HepG2 (cell line): ENCODE results near the gene ENPP7. TPM values are rescaled to one million over a fixed set of nuclear protein-coding genes. Genes with fewer than 3 reads are reported as not detected.

ENCODE experiments used
- CHCHD3 ChIP-seq: sonication (generic); formaldehyde crosslinking; IDR thresholded peaks from 2 replicates; pipeline ENCODE4 v1.8.0; 2022; ENCODE audit warnings: mild to moderate bottlenecking, missing genetic modification reagents, moderate library complexity
- FOXM1 ChIP-seq: sonication (generic); formaldehyde crosslinking; IDR thresholded peaks from 2 replicates; pipeline ENCODE4 v1.5.0; 2020; ENCODE audit warnings: missing genetic modification reagents
- KMT2B ChIP-seq: IDR thresholded peaks from 2 replicates; pipeline ENCODE4 v1.6.1; 2016; ENCODE audit warnings: missing genetic modification reagents, missing compliant biosample characterization
- MEIS2 ChIP-seq: sonication (generic); formaldehyde crosslinking; IDR thresholded peaks from 2 replicates; pipeline ENCODE4 v1.9.0; 2021; ENCODE audit warnings: mild to moderate bottlenecking, missing genetic modification reagents
- NFE2 ChIP-seq: sonication (generic); formaldehyde crosslinking; IDR thresholded peaks from 2 replicates; pipeline ENCODE4 v1.4.0; 2020; ENCODE audit warnings: missing genetic modification reagents
- PHB2 ChIP-seq: fragments of 450-650 bp; IDR thresholded peaks from 2 replicates; pipeline ENCODE4 v1.6.1; 2018; ENCODE audit not compliant: partially characterized antibody
- RBM22 ChIP-seq: fragments of 200-400 bp; formaldehyde crosslinking; optimal IDR thresholded peaks from 2 replicates; pipeline ENCODE3; 2017; ENCODE audit warnings: mild to moderate bottlenecking, low read length, moderate library complexity
- SRF ChIP-seq: IDR thresholded peaks from 2 replicates; pipeline ENCODE4 v1.6.1; 2011; ENCODE audit warnings: mild to moderate bottlenecking, low read depth, low read length, moderate library complexity
- ZBTB7B ChIP-seq: sonication (generic); formaldehyde crosslinking; IDR thresholded peaks from 2 replicates; pipeline ENCODE4 v1.4.0; 2020; ENCODE audit warnings: missing genetic modification reagents
- ZNF354B ChIP-seq: sonication (generic); formaldehyde crosslinking; IDR thresholded peaks from 2 replicates; pipeline ENCODE4 v1.8.0; 2022; ENCODE audit warnings: mild to moderate bottlenecking, missing genetic modification reagents
- ZNF430 ChIP-seq: sonication (generic); formaldehyde crosslinking; IDR thresholded peaks from 2 replicates; pipeline ENCODE4 v1.9.0; 2021; ENCODE audit warnings: mild to moderate bottlenecking, missing genetic modification reagents
- ZNF468 ChIP-seq: sonication (generic); formaldehyde crosslinking; IDR thresholded peaks from 2 replicates; pipeline ENCODE4 v1.8.0; 2022; ENCODE audit warnings: mild to moderate bottlenecking, moderate library complexity, missing genetic modification reagents
- ZSCAN21 ChIP-seq: sonication (generic); formaldehyde crosslinking; IDR thresholded peaks from 2 replicates; pipeline ENCODE4 v1.8.0; 2022; ENCODE audit warnings: mild to moderate bottlenecking, missing genetic modification reagents, moderate library complexity, borderline replicate concordance
- polyA plus RNA-seq, 8 experiments: library from polyadenylated mRNA; depleted of rRNA in 3 of 8; stranded (reverse) in 7 of 8; unstranded in 1 of 8; fragments of >200 nt; fragmentation: Illumina TruSeq in 4 of 8; extraction: Trizol in 4 of 8; gene quantifications; 2 replicates each; pipeline versions ENCODE4 v1.2.1 to v1.2.3, GENCODE V29; 2011 to 2016; ENCODE audit warnings: low read depth in 4 of 8, missing spikeins in 1 of 8, mixed read lengths in 1 of 8; ENCODE audit not compliant: insufficient read depth in 1 of 8
- total RNA-seq, 5 experiments: library from RNA; depleted of rRNA; stranded (reverse); fragments of >200 nt; fragmentation: Illumina TruSeq; extraction: Trizol; gene quantifications; 2 replicates each; pipeline ENCODE4 v1.2.3, GENCODE V29; 2016; ENCODE audit warnings: low read depth in 1 of 5
- TF ChIP-seq, protein P1 (sequence below): sonication (generic); formaldehyde crosslinking; IDR thresholded peaks from 2 replicates; pipeline ENCODE4 v1.5.0; 2020; ENCODE audit warnings: mild to moderate bottlenecking, missing genetic modification reagents
- TF ChIP-seq, protein P2 (sequence below): sonication (generic); formaldehyde crosslinking; IDR thresholded peaks from 2 replicates; pipeline ENCODE4 v1.9.0; 2022; ENCODE audit warnings: missing genetic modification reagents, mild to moderate bottlenecking, borderline replicate concordance
- TF ChIP-seq, protein P3 (sequence below), 2 experiments: IDR thresholded peaks; 2 replicates each; pipeline ENCODE4 v1.6.1; 2011 to 2012; ENCODE audit warnings: low read length in 2 of 2, borderline replicate concordance in 1 of 2, low read depth in 1 of 2, mild to moderate bottlenecking in 1 of 2, moderate library complexity in 1 of 2
- TF ChIP-seq, protein P4 (sequence below): sonication (generic); formaldehyde crosslinking; IDR thresholded peaks from 2 replicates; pipeline ENCODE4 v1.4.0; 2020; ENCODE audit warnings: missing genetic modification reagents

Gene ENPP7
- total and polyA plus RNA-seq, 2 of the 13 experiments (the other 11 are each of a cell fraction or from before 2014, with no cell fraction given) = 1.1 to 2.2 TPM

DNA sequence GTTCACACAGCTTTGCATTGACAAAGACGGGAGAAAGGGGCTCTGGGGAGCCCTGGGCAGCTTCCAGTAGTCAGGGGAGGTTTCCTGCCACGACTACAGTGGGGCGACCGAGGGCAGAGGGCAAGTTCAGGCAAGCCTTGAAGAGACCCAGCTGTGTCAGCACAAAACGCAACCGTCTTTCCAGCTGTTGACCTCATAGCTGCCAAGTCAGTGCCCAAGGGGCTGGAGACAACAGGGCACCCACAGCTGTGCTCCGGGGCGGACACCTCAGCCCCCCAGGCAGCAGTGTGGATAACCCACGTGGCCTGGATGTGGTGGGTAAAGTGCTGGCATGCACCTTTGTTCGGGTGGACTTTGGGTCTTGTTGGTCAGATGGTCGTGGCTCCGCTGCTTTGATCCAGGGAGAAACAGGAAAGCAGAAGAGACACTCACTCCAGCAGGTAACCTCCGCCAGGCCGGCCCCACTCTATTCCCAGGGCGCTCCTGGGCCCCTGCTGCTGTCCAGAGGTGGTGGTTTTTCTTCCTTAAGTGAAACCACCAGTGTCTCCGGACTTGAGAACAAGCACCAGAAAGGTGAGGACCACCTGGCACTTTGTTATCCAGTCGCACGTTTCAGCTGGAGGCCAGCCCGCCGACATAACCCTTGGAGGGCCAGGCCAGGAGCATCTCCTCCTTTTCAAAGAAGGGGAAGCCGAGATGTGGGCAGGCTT is 29.6 kb downstream of the ENPP7 start (continued):
- TF ChIP-seq, protein P1, sequence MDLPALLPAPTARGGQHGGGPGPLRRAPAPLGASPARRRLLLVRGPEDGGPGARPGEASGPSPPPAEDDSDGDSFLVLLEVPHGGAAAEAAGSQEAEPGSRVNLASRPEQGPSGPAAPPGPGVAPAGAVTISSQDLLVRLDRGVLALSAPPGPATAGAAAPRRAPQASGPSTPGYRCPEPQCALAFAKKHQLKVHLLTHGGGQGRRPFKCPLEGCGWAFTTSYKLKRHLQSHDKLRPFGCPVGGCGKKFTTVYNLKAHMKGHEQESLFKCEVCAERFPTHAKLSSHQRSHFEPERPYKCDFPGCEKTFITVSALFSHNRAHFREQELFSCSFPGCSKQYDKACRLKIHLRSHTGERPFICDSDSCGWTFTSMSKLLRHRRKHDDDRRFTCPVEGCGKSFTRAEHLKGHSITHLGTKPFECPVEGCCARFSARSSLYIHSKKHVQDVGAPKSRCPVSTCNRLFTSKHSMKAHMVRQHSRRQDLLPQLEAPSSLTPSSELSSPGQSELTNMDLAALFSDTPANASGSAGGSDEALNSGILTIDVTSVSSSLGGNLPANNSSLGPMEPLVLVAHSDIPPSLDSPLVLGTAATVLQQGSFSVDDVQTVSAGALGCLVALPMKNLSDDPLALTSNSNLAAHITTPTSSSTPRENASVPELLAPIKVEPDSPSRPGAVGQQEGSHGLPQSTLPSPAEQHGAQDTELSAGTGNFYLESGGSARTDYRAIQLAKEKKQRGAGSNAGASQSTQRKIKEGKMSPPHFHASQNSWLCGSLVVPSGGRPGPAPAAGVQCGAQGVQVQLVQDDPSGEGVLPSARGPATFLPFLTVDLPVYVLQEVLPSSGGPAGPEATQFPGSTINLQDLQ (CRISPR knock-in tag) = no peak
- TF ChIP-seq PHB2 = no peak
- peak; percentile 93 for TF ChIP-seq ZBTB7B
- peak; percentile 94 for TF ChIP-seq ZSCAN21
- peak; percentile 92; the same call in 1 of the 2 replicates for TF ChIP-seq ZNF468 (CRISPR knock-in tag)
- TF ChIP-seq, protein P2, sequence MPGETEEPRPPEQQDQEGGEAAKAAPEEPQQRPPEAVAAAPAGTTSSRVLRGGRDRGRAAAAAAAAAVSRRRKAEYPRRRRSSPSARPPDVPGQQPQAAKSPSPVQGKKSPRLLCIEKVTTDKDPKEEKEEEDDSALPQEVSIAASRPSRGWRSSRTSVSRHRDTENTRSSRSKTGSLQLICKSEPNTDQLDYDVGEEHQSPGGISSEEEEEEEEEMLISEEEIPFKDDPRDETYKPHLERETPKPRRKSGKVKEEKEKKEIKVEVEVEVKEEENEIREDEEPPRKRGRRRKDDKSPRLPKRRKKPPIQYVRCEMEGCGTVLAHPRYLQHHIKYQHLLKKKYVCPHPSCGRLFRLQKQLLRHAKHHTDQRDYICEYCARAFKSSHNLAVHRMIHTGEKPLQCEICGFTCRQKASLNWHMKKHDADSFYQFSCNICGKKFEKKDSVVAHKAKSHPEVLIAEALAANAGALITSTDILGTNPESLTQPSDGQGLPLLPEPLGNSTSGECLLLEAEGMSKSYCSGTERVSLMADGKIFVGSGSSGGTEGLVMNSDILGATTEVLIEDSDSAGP (CRISPR knock-in tag) = peak; percentile 96
- TF ChIP-seq, protein P3, sequence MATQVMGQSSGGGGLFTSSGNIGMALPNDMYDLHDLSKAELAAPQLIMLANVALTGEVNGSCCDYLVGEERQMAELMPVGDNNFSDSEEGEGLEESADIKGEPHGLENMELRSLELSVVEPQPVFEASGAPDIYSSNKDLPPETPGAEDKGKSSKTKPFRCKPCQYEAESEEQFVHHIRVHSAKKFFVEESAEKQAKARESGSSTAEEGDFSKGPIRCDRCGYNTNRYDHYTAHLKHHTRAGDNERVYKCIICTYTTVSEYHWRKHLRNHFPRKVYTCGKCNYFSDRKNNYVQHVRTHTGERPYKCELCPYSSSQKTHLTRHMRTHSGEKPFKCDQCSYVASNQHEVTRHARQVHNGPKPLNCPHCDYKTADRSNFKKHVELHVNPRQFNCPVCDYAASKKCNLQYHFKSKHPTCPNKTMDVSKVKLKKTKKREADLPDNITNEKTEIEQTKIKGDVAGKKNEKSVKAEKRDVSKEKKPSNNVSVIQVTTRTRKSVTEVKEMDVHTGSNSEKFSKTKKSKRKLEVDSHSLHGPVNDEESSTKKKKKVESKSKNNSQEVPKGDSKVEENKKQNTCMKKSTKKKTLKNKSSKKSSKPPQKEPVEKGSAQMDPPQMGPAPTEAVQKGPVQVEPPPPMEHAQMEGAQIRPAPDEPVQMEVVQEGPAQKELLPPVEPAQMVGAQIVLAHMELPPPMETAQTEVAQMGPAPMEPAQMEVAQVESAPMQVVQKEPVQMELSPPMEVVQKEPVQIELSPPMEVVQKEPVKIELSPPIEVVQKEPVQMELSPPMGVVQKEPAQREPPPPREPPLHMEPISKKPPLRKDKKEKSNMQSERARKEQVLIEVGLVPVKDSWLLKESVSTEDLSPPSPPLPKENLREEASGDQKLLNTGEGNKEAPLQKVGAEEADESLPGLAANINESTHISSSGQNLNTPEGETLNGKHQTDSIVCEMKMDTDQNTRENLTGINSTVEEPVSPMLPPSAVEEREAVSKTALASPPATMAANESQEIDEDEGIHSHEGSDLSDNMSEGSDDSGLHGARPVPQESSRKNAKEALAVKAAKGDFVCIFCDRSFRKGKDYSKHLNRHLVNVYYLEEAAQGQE (IDR thresholded peaks at IDR 0.05; ENCODE audit: borderline replicate concordance in 1 of 2, low read depth in 1 of 2, low read length in 2 of 2) = peak in 1 of 2 experiments; percentile 59; a peak in 2 of 4 replicates
- TF ChIP-seq, protein P4, sequence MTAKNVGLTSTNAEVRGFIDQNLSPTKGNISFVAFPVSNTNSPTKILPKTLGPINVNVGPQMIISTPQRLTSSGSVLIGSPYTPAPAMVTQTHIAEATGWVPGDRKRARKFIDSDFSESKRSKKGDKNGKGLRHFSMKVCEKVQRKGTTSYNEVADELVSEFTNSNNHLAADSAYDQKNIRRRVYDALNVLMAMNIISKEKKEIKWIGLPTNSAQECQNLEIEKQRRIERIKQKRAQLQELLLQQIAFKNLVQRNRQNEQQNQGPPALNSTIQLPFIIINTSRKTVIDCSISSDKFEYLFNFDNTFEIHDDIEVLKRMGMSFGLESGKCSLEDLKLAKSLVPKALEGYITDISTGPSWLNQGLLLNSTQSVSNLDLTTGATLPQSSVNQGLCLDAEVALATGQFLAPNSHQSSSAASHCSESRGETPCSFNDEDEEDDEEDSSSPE = peak; percentile 80
- TF ChIP-seq NFE2 (CRISPR knock-in tag) = no peak
- TF ChIP-seq ZNF430 (CRISPR knock-in tag) = peak; percentile 99
- peak; percentile 79 for TF ChIP-seq MEIS2
- TF ChIP-seq KMT2B = peak; percentile 75; the same call in 1 of the 2 replicates
- TF ChIP-seq CHCHD3 = 0 out of 2 replicates have a peak, but pooled peaks have one; percentile 43
- no peak for TF ChIP-seq FOXM1
- no peak for TF ChIP-seq ZNF354B (CRISPR knock-in tag)
- TF ChIP-seq RBM22 = no peak
- no peak for TF ChIP-seq SRF
